IMR-90 (cell line): ENCODE data around the gene KNL1. TPM values are rescaled to one million over a fixed set of nuclear protein-coding genes. Genes with fewer than 3 reads are reported as not detected.

ENCODE experiments used
- ATAC-seq: fragments of 200-7000 bp; cut with Tn5 transposase; 2 replicates; pipeline ENCODE4 v1.9.1; 2020; ENCODE audit warnings: low read depth, mild to moderate bottlenecking, moderate library complexity
- BruUV-seq: library from RNA; stranded (reverse); fragments of 400-500 nt; replicated peaks from 2 replicates; lab custom pipeline; 2021; lab: Mats Ljungman, UMichigan
- CTCF ChIA-PET: fragments of 300-600 bp; formaldehyde crosslinking; extraction: SDS; loops from one replicate; lab custom pipeline; 2021; ENCODE audit warnings: antibody characterized with exemption; lab: Yijun Ruan, JAX
- POLR2A ChIA-PET: fragments of 300-600 bp; sonication (Branson Sonifier 250); formaldehyde crosslinking; loops from one replicate; lab custom pipeline; 2022; ENCODE audit warnings: antibody characterized with exemption; ENCODE audit not compliant: unreplicated experiment; lab: Charles Lee
- DNase-seq: peaks from one replicate; pipeline ENCODE4 v3.0.0; 2013
- H2AFZ ChIP-seq: replicated peaks from 2 replicates; pipeline ENCODE3; 2013; ENCODE audit warnings: low read length, mild to moderate bottlenecking; ENCODE audit not compliant: poor library complexity
- H2AK5ac ChIP-seq: 2 replicates; pipeline ENCODE4 v1.6.1; 2013; ENCODE audit warnings: low read depth, low read length, inconsistent platforms
- H2AK9ac ChIP-seq: replicated peaks from 2 replicates; pipeline ENCODE3; 2013; ENCODE audit warnings: mild to moderate bottlenecking, low read depth, low read length, moderate library complexity; ENCODE audit not compliant: poor library complexity
- H2BK120ac ChIP-seq: 2 replicates; pipeline ENCODE4 v1.6.1; 2013; ENCODE audit warnings: low read depth, low read length, inconsistent platforms
- H2BK15ac ChIP-seq: 3 replicates; pipeline ENCODE4 v1.6.1; 2013; ENCODE audit warnings: low read depth, low read length, inconsistent platforms
- H2BK20ac ChIP-seq: 2 replicates; pipeline ENCODE4 v1.6.1; 2013; ENCODE audit warnings: low read depth, mild to moderate bottlenecking, inconsistent platforms, low read length, moderate library complexity
- H2BK5ac ChIP-seq: 2 replicates; pipeline ENCODE4 v1.6.1; 2013; ENCODE audit warnings: mild to moderate bottlenecking, low read depth, low read length, inconsistent platforms; ENCODE audit not compliant: poor library complexity, severe bottlenecking
- H3K14ac ChIP-seq: replicated peaks from 2 replicates; pipeline ENCODE4 v1.6.1; 2013; ENCODE audit warnings: low read depth, low read length, inconsistent platforms
- H3K18ac ChIP-seq: 2 replicates; pipeline ENCODE4 v1.6.1; 2013; ENCODE audit warnings: low read depth, low read length, control low read depth
- H3K23ac ChIP-seq: 2 replicates; pipeline ENCODE4 v1.6.1; 2013; ENCODE audit warnings: low read depth, low read length, inconsistent platforms
- H3K27ac ChIP-seq: 2 replicates; pipeline ENCODE4 v1.5.1; 2013; ENCODE audit warnings: mild to moderate bottlenecking, control low read depth, low read length; ENCODE audit not compliant: insufficient read depth
- H3K27me3 ChIP-seq: 2 replicates; pipeline ENCODE4 v1.6.1; 2013; ENCODE audit warnings: low read length; ENCODE audit not compliant: control insufficient read depth, insufficient read depth
- H3K36me3 ChIP-seq: 2 replicates; pipeline ENCODE4 v1.6.1; 2013; ENCODE audit warnings: low read length, mixed read lengths; ENCODE audit not compliant: control insufficient read depth, insufficient read depth
- H3K4ac ChIP-seq: 2 replicates; pipeline ENCODE4 v1.6.1; 2013; ENCODE audit warnings: low read depth, low read length, inconsistent platforms
- H3K4me1 ChIP-seq: 2 replicates; pipeline ENCODE4 v1.6.1; 2013; ENCODE audit warnings: low read length, mixed read lengths; ENCODE audit not compliant: control insufficient read depth, insufficient read depth
- H3K4me2 ChIP-seq: 2 replicates; pipeline ENCODE4 v1.6.1; 2013; ENCODE audit warnings: low read depth, mild to moderate bottlenecking, control low read depth, low read length, moderate library complexity
- H3K4me3 ChIP-seq: 2 replicates; pipeline ENCODE4 v1.5.1; 2013; ENCODE audit warnings: low read depth, mild to moderate bottlenecking, control low read depth, low read length, moderate library complexity; ENCODE audit not compliant: insufficient read depth
- H3K56ac ChIP-seq: 2 replicates; pipeline ENCODE4 v1.6.1; 2013; ENCODE audit warnings: low read length, inconsistent platforms; ENCODE audit not compliant: insufficient read depth; ENCODE audit errors: extremely low read depth
- H3K79me1 ChIP-seq, 2 experiments: 2 replicates each; pipeline ENCODE4 v1.6.1; 2013; ENCODE audit warnings: low read length in 2 of 2, inconsistent platforms in 1 of 2, low read depth in 1 of 2
- H3K9ac ChIP-seq: 2 replicates; pipeline ENCODE4 v1.6.1; 2013; ENCODE audit warnings: low read depth, low read length, control low read depth
- H3K9me1 ChIP-seq: 2 replicates; pipeline ENCODE4 v1.6.1; 2013; ENCODE audit warnings: low read length, inconsistent platforms; ENCODE audit not compliant: insufficient read depth
- H3K9me3 ChIP-seq: 2 replicates; pipeline ENCODE4 v1.6.1; 2013; ENCODE audit warnings: low read length; ENCODE audit not compliant: control insufficient read depth, insufficient read depth
- H4K20me1 ChIP-seq: 2 replicates; pipeline ENCODE4 v1.6.1; 2013; ENCODE audit warnings: low read length, inconsistent platforms; ENCODE audit not compliant: insufficient read depth
- H4K5ac ChIP-seq: 2 replicates; pipeline ENCODE4 v1.6.1; 2013; ENCODE audit warnings: mild to moderate bottlenecking, low read depth, low read length, control low read depth
- H4K8ac ChIP-seq, 2 experiments: 2 replicates each; pipeline ENCODE4 v1.6.1; 2013; ENCODE audit warnings: low read depth in 2 of 2, low read length in 2 of 2, control low read depth in 1 of 2, inconsistent platforms in 1 of 2
- H4K91ac ChIP-seq: 2 replicates; pipeline ENCODE4 v1.6.1; 2013; ENCODE audit warnings: low read depth, low read length, inconsistent platforms; ENCODE audit not compliant: insufficient read depth
- CTCF ChIP-seq: conservative IDR thresholded peaks from 2 replicates; pipeline ENCODE4 v1.5.1; 2012; ENCODE audit warnings: mild to moderate bottlenecking, low read depth, low read length, improper control_type of control experiment
- ELK1 ChIP-seq: fragments of 150-350 bp; IDR thresholded peaks from 2 replicates; pipeline ENCODE4 v1.6.1; 2016; ENCODE audit warnings: low read depth, mild to moderate bottlenecking, low read length, moderate library complexity, borderline replicate concordance
- FOS ChIP-seq: fragments of 150-350 bp; IDR thresholded peaks from 2 replicates; pipeline ENCODE4 v1.6.1; 2016; ENCODE audit warnings: low read depth, low read length
- MAFK ChIP-seq: IDR thresholded peaks from 2 replicates; pipeline ENCODE4 v1.6.1; 2012; ENCODE audit warnings: low read depth, low read length, improper control_type of control experiment
- NFE2L2 ChIP-seq: fragments of 150-350 bp; IDR thresholded peaks from 2 replicates; pipeline ENCODE4 v1.6.1; 2016; ENCODE audit warnings: low read depth, mild to moderate bottlenecking, low read length
- POLR2A ChIP-seq: IDR thresholded peaks from 2 replicates; pipeline ENCODE4 v1.6.1; 2012; ENCODE audit warnings: mild to moderate bottlenecking, low read depth, low read length
- RAD21 ChIP-seq: IDR thresholded peaks from 2 replicates; pipeline ENCODE4 v1.6.1; 2012; ENCODE audit warnings: low read length, improper control_type of control experiment
- SMC3 ChIP-seq: fragments of 150-350 bp; IDR thresholded peaks from 2 replicates; pipeline ENCODE4 v1.6.1; 2016; ENCODE audit warnings: low read depth, mild to moderate bottlenecking, antibody characterized with exemption, low read length, moderate library complexity
- USF2 ChIP-seq: fragments of 150-350 bp; IDR thresholded peaks from 2 replicates; pipeline ENCODE4 v1.6.1; 2017; ENCODE audit warnings: mild to moderate bottlenecking, antibody characterized with exemption, low read length, low read depth
- WGBS, 2 experiments: methylation state at CpG; one replicate each; pipeline versions ENCODE4 v1.1.5 to v1.1.7; 2013; ENCODE audit warnings: missing lambda C conversion rate in 2 of 2; ENCODE audit not compliant: insufficient read length in 1 of 2; ENCODE audit errors: extremely low coverage in 2 of 2; 5-methylcytosine and 5-hydroxymethylcytosine counted together
- dilution Hi-C: fragments of 300-500 bp; cut with HindIII; formaldehyde crosslinking; loops from one replicate; pipeline ENCODE4 v1.14.3; 2018; ENCODE audit warnings: low sequenced_read_pairs; ENCODE audit not compliant: unreplicated experiment
- in situ Hi-C: fragments of 300-500 bp; cut with MboI; formaldehyde crosslinking; loops from 3 replicates; pipeline ENCODE4 v1.14.3; 2019; ENCODE audit warnings: low sequenced_read_pairs, inconsistent platforms, mixed read lengths
- intact Hi-C: fragments of 100-400 bp; cut with micrococcal nuclease; formaldehyde crosslinking; loops from 2 replicates; pipeline ENCODE4 v1.10.0; 2022
- polyA plus RNA-seq, 3 experiments: library from polyadenylated mRNA; depleted of rRNA; stranded (reverse); fragments of >200 nt; gene quantifications; 2 replicates each; pipeline ENCODE4 v1.2.3, GENCODE V29; 2012; ENCODE audit warnings: low replicate concordance in 1 of 3
- total RNA-seq: library from RNA; depleted of rRNA; stranded (reverse); fragments of >200 nt; gene quantifications from 2 replicates; pipeline ENCODE4 v1.2.3, GENCODE V29; 2012

KNL1 gene
- total and polyA plus RNA-seq, 2 of the 4 experiments (the other 2 are of a cell fraction), result 3.1 to 25.1 TPM

DNA sequence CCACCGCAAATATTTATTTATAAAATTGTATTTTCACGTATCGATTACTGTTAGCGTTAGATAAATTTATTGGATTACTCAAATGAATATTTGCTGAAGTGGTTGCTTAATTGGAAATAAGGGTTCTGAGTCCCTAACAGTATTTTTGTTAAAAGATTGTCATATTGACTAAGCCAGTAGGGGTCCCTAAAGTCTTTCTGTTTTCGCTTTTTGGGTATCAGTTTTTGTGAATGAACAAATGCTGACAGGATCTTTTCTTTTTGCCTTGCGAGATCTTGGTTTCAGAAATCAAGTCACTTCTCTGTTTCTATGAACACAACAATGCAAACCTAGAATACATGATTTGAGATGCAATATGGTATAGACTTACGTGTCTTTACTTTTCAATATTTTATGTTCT is 108.0 kb downstream of the KNL1 start:
- 0 out of 4 replicates have a peak, but pooled peaks cover 0 to 7% of the 10 kb centered on the region in 2 experiments for H3K79me1 ChIP-seq
- H3K23ac ChIP-seq, result no peak overlapping the region
- TF ChIP-seq FOS (no peak), USF2 (no peak), RAD21 (peak; percentile 46), POLR2A (no peak), SMC3 (peak; percentile 30; the same call in 1 of the 2 replicates), ELK1 (no peak), NFE2L2 (no peak), CTCF (peak; percentile 34), MAFK (peak; percentile 27; the same call in 1 of the 2 replicates)
- no peaks in the 10 kb centered on the region for H4K20me1 ChIP-seq
- H2AFZ ChIP-seq, result no peak overlapping the region
- no peak overlapping the region for H2BK5ac ChIP-seq
- H2BK120ac ChIP-seq, result no peak overlapping the region
- intact Hi-C loops, result loop anchor here (1.0 kb wide), 1 partner anchor 192 kb away; the partner anchor contains the start of gene VPS18
- BruUV-seq, result no TSS peak
- no peak overlapping the region for H3K56ac ChIP-seq
- H3K27ac ChIP-seq, result no peak overlapping the region
- H3K36me3 ChIP-seq, result peaks cover 12% of the 10 kb centered on the region
- no peak overlapping the region for H3K4me3 ChIP-seq
- POLR2A ChIA-PET, result no interaction called here
- H3K4me1 ChIP-seq, result no peaks in the 10 kb centered on the region
- H4K8ac ChIP-seq, result no peak overlapping the region
- in situ Hi-C loops, result no loop called here
- ATAC-seq (no peak), DNase-seq (peak; percentile 28)
- H3K4me2 ChIP-seq, result no peak overlapping the region
- dilution Hi-C loops, result no loop called here
- H2AK9ac ChIP-seq, result no peak overlapping the region
- no peaks in the 10 kb centered on the region for H3K9me1 ChIP-seq
- no peaks in the 10 kb centered on the region for H3K27me3 ChIP-seq
- no CpG with 5 or more reads among the region's 7 CpGs for WGBS, 2 experiments
- H3K14ac ChIP-seq, result no peak overlapping the region
- H2BK15ac ChIP-seq, result no peak overlapping the region
- no peak overlapping the region for H4K5ac ChIP-seq
- no peak overlapping the region for H2BK20ac ChIP-seq
- CTCF ChIA-PET, result no interaction called here
- no peak overlapping the region for H3K9ac ChIP-seq
- no peak overlapping the region for H4K91ac ChIP-seq
- H2AK5ac ChIP-seq, result no peak overlapping the region
- no peak overlapping the region for H3K4ac ChIP-seq
- no peak overlapping the region for H3K18ac ChIP-seq
- no peaks in the 10 kb centered on the region for H3K9me3 ChIP-seq
